Gastrocnemius medialis (tissue), 4 donors: ENCODE data around the gene DSN1.

Source experiments
- POLR2A ChIP-seq, 2 donors: fragments of 450-650 bp; IDR thresholded peaks; one replicate each; pipeline ENCODE4 v1.6.1; 2017; ENCODE audit warnings: antibody characterized with exemption in 2 of 2, mild to moderate bottlenecking in 2 of 2, moderate library complexity in 2 of 2
- TF ChIP-seq, protein P1 (sequence below), 5 experiments: fragments of 450-650 bp in 3 of 5; fragments of 200-600 bp in 2 of 5; sonication (generic) in 2 of 5; IDR thresholded peaks in 4 of 5; conservative IDR thresholded peaks in 1 of 5; 1 replicate in 4 of 5; 2 replicates in 1 of 5; pipeline ENCODE4 v1.5.1; 2016 to 2019; ENCODE audit warnings: antibody characterized with exemption in 5 of 5, mild to moderate bottlenecking in 3 of 5, moderate library complexity in 3 of 5

DNA sequence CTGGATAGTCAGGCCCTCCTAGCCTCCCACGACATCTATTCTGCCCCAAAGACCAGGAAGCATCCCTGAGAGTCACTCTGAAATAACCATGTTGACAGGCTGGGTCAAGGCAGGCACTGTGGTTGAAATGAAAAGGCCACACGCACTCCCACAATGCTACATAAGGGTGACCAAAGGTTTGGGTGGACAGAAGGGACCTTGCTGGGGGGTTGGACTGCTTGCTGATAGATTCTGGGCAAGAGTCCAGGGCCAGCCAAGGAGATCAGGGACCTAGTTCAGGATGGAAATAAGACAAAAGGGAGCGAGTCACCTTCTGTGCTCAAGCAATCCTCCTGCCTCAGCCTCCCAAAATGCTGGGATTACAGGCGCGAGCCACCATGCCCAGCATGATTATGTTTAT, 32.5 kb upstream of the DSN1 start:
- TF ChIP-seq, protein P1, sequence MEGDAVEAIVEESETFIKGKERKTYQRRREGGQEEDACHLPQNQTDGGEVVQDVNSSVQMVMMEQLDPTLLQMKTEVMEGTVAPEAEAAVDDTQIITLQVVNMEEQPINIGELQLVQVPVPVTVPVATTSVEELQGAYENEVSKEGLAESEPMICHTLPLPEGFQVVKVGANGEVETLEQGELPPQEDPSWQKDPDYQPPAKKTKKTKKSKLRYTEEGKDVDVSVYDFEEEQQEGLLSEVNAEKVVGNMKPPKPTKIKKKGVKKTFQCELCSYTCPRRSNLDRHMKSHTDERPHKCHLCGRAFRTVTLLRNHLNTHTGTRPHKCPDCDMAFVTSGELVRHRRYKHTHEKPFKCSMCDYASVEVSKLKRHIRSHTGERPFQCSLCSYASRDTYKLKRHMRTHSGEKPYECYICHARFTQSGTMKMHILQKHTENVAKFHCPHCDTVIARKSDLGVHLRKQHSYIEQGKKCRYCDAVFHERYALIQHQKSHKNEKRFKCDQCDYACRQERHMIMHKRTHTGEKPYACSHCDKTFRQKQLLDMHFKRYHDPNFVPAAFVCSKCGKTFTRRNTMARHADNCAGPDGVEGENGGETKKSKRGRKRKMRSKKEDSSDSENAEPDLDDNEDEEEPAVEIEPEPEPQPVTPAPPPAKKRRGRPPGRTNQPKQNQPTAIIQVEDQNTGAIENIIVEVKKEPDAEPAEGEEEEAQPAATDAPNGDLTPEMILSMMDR (IDR thresholded peaks at IDR 0.05 in 4 of 5, conservative IDR thresholded peaks at IDR 0.05 in 1 of 5) = no peak
- TF ChIP-seq POLR2A (IDR thresholded peaks at IDR 0.05) = no peak
